HT1080 (cell line): ENCODE results near the gene CSKMT. TPM values are rescaled to one million over a fixed set of nuclear protein-coding genes. Genes with fewer than 3 reads are reported as not detected.
A peak's percentile ranks its signal among the peaks of the same experiment; 100 is the strongest.
"Not testable (repeated sequence)": the region's sequence is repeated elsewhere in the genome, so short reads cannot be mapped to it uniquely, and the experiment has no call there.

Experiments used
- DNase-seq: peaks from one replicate; pipeline ENCODE4 v3.0.0-alpha.2; 2015; ENCODE audit warnings: low read depth
- total RNA-seq: library from RNA; depleted of rRNA; stranded (reverse); fragments of >200 nt; shearing (Covaris generic); gene quantifications from 2 replicates; pipeline ENCODE4 v1.2.3, GENCODE V29; 2014

Gene CSKMT
- total RNA-seq, 1 experiment from 2014 or later = 33.5 TPM

GRCh38 chr11:62687508-62688396 is 22.6 kb downstream of the CSKMT start:
- DNase-seq = no peak

- no peak for DNase-seq
Measured at GRCh38 chr11:62688491-62688890, 23.4 kb downstream of the CSKMT start.

GRCh38 chr11:62689421-62690183 is 24.5 kb downstream of the CSKMT start, which contains the start of gene LRRN4CL:
Gene LRRN4CL (minus strand): TSS chr11:62689530. CDS start chr11:62688508, 1,022 bp downstream.
- peak; percentile 69 for DNase-seq

GRCh38 chr11:62693624-62694023 is 28.5 kb downstream of the CSKMT start:
- DNase-seq = not testable (repeated sequence)

- peak; percentile 62 for DNase-seq
Measured at GRCh38 chr11:62694455-62695167, 29.5 kb downstream of the CSKMT start.

GRCh38 chr11:62702246-62702645 is 37.1 kb downstream of the CSKMT start:
- no peak for DNase-seq

- not testable (repeated sequence) for DNase-seq
Measured at GRCh38 chr11:62703921-62704320, 38.8 kb downstream of the CSKMT start.

GRCh38 chr11:62705413-62705812 is 40.3 kb downstream of the CSKMT start:
- no peak for DNase-seq

GRCh38 chr11:62705880-62706849 is 41.1 kb downstream of the CSKMT start:
- peak; percentile 90 for DNase-seq

- no peak for DNase-seq
Measured at GRCh38 chr11:62706850-62707247, 41.7 kb downstream of the CSKMT start.

- DNase-seq = no peak
Measured at GRCh38 chr11:62707277-62707861, 42.3 kb downstream of the CSKMT start, which contains the start of the genes BSCL2 and GNG3. Gene BSCL2 (minus strand): TSS chr11:62707424. CDS start chr11:62707195, 229 bp downstream. Gene GNG3 (plus strand): TSS chr11:62707676. CDS start chr11:62708296, 620 bp downstream.

GRCh38 chr11:62708392-62708791 is 43.3 kb downstream of the CSKMT start:
- DNase-seq = no peak

GRCh38 chr11:62708793-62709192 is 43.7 kb downstream of the CSKMT start:
- no peak for DNase-seq

GRCh38 chr11:62709247-62710000 is 44.3 kb downstream of the CSKMT start:
- DNase-seq = peak; percentile 50

- DNase-seq = no peak
Measured at GRCh38 chr11:62710001-62710345, 44.9 kb downstream of the CSKMT start.

GRCh38 chr11:62712276-62712812 is 47.2 kb downstream of the CSKMT start:
- no peak for DNase-seq

- no peak for DNase-seq
Measured at GRCh38 chr11:62712861-62713260, 47.7 kb downstream of the CSKMT start.

- DNase-seq = no peak
Measured at GRCh38 chr11:62713343-62713742, 48.2 kb downstream of the CSKMT start.
